Naive B cell (primary cell): ENCODE measurements around the gene PPP2R5C. TPM values are rescaled to one million over a fixed set of nuclear protein-coding genes. Genes with fewer than 3 reads are reported as not detected.
A peak's percentile ranks its signal among the peaks of the same experiment; 100 is the strongest.

Experiments used
- ATAC-seq, 2 donors: fragments of 150-1000 bp; cut with Tn5 transposase; 2 replicates each; pipeline ENCODE4 v1.10.0; 2021; ENCODE audit warnings: low read depth in 2 of 2, mild to moderate bottlenecking in 2 of 2, moderate library complexity in 2 of 2
- DNase-seq: peaks from one replicate; pipeline ENCODE4 v3.0.0; 2022
- H3K27ac Mint-ChIP-seq, 6 donors: one replicate each; pipeline ENCODE4 v1.8.0; 2020 to 2022; ENCODE audit warnings: mild to moderate bottlenecking in 6 of 6, mixed read lengths in 6 of 6, moderate library complexity in 5 of 6, inconsistent platforms in 2 of 6
- H3K27me3 Mint-ChIP-seq, 3 donors: one replicate each; pipeline ENCODE4 v1.8.0; 2021 to 2022; ENCODE audit warnings: mixed read lengths in 3 of 3, mild to moderate bottlenecking in 1 of 3
- H3K36me3 Mint-ChIP-seq, 2 donors: one replicate each; pipeline ENCODE4 v1.8.0; 2020 to 2022; ENCODE audit warnings: mixed read lengths in 2 of 2, inconsistent platforms in 1 of 2, mild to moderate bottlenecking in 1 of 2
- H3K4me1 Mint-ChIP-seq, 3 donors: one replicate each; pipeline ENCODE4 v1.8.0; 2020 to 2022; ENCODE audit warnings: mixed read lengths in 3 of 3, inconsistent platforms in 1 of 3, mild to moderate bottlenecking in 1 of 3, moderate library complexity in 1 of 3
- H3K4me3 Mint-ChIP-seq, 8 donors: one replicate each; pipeline ENCODE4 v1.8.0; 2020 to 2022; ENCODE audit warnings: mild to moderate bottlenecking in 8 of 8, mixed read lengths in 8 of 8, moderate library complexity in 8 of 8, inconsistent platforms in 2 of 8
- H3K9me3 Mint-ChIP-seq, 7 donors: one replicate each; pipeline ENCODE4 v1.8.0; 2020 to 2022; ENCODE audit warnings: mixed read lengths in 7 of 7, mild to moderate bottlenecking in 5 of 7, inconsistent platforms in 2 of 7, moderate library complexity in 1 of 7
- polyA plus RNA-seq, 6 donors: library from polyadenylated mRNA; unstranded; fragments of 300-500 nt; fragmentation: Illumina TruSeq; gene quantifications; one replicate each; pipeline ENCODE4 v1.2.3, GENCODE V29; 2021; ENCODE audit warnings: low read depth in 6 of 6

Gene PPP2R5C
- polyA plus RNA-seq, 6 donors from 2014 or later: 64.5 to 117 (median 92.9) TPM

GRCh38 chr14:101762530-101763101, 1.1 kb downstream of the PPP2R5C start:
- peaks cover 10 to 29% (median 21%) of the 10 kb centered on the region in 3 donors for H3K4me1 Mint-ChIP-seq
- peaks cover 0 to 8% of the 10 kb centered on the region in 2 donors for H3K36me3 Mint-ChIP-seq
- no peak for ATAC-seq

GRCh38 chr14:101763941-101764709, 2.6 kb downstream of the PPP2R5C start:
- Mint-ChIP-seq H3K27me3 (no peaks in the 10 kb centered on the region), H3K27ac (peak overlapping the region in 5 of 6 donors; percentile 47 to 83 (median 62)), H3K4me1 (peaks cover 10 to 29% (median 21%) of the 10 kb centered on the region in 3 donors), H3K4me3 (peak overlapping the region in 7 of 8 donors; percentile 10 to 78 (median 32)), H3K9me3 (no peaks in the 10 kb centered on the region), H3K36me3 (peaks cover 0 to 8% of the 10 kb centered on the region in 2 donors)
- DNase-seq (no peak), ATAC-seq (no peak)

More at GRCh38 chr14:101762530-101763101, 1.1 kb downstream of the PPP2R5C start:
- Mint-ChIP-seq H3K9me3 (no peaks in the 10 kb centered on the region), H3K27me3 (no peaks in the 10 kb centered on the region), H3K4me3 (peak overlapping the region; percentile 88 to 99 (median 96)), H3K27ac (peak overlapping the region; percentile 87 to 99 (median 94))
- no peak for DNase-seq

DNA sequence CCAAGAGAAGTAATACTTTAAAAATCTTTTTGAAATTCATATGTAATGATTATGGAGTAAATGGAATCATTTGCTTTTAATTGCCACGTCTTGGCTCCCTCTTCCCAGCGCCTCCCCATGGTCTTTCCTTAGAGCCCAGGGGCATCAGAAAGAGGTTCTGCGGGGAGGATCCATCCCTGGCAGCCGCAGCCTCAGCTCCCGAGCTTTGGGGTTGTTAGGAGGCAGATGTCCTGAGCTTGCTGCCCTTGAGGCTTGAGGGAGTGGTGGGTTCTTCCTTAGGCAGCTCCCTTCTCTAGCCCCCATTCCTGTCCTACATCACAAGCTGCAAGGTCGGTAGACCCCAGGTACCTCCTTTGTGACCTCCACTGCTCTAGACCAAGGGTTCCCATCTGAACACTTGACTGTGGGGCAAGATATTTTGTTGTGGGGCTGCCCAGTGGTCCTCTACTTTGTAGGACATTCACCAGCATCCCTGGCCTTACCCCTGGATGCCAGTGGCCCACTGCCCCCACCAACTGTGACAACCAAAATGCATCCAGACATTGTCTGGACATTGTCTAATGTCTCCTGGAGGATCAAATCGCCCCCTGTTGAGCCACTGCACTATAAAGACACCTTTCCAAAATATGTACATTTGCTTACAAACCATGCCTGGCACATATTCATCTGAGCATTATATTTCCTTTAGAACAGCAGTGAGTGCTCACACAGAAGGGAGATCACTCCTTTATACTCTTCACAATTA, 6.3 kb downstream of the PPP2R5C start:
- no peak overlapping the region for H3K4me3 Mint-ChIP-seq
- no peak for ATAC-seq
- peaks cover 0 to 8% of the 10 kb centered on the region in 2 donors for H3K36me3 Mint-ChIP-seq
- peak overlapping the region in 1 of 6 donors; percentile 55 for H3K27ac Mint-ChIP-seq
- DNase-seq: no peak
- H3K4me1 Mint-ChIP-seq: peaks cover 12 to 24% (median 16%) of the 10 kb centered on the region in 3 donors
- H3K27me3 Mint-ChIP-seq: no peaks in the 10 kb centered on the region
- peaks cover 0 to 4% (median 0%) of the 10 kb centered on the region in 7 donors for H3K9me3 Mint-ChIP-seq

- Mint-ChIP-seq H3K4me1 (peaks cover 29 to 32% (median 32%) of the 10 kb centered on the region in 3 donors), H3K4me3 (no peak overlapping the region), H3K9me3 (peaks cover 0 to 4% (median 0%) of the 10 kb centered on the region in 7 donors), H3K36me3 (peaks cover 0 to 8% of the 10 kb centered on the region in 2 donors), H3K27ac (peak overlapping the region in 1 of 6 donors; percentile 64), H3K27me3 (no peaks in the 10 kb centered on the region)
- ATAC-seq (no peak), DNase-seq (no peak)
These were observed 8.7 kb downstream of the PPP2R5C start for GRCh38 chr14:101770183-101770582.

DNA sequence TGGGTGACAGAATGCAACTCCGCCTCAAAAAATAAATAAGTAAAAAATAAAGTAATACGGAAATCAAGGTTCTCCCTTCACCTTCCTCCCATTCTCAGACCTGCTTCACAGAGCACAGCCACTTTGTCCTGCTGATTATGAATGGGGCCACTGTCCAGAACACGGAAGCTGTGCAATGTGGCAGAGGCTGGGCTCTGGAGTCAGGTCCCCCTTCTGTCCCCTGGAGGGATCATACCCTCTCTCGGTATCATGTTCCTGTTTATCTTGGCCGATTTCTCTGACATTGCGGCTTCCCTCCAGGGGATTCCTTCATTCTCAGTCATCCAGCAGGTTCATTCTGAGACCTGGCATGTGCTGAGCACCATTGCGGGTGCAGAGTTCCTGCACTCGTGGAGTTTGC, 11.3 kb downstream of the PPP2R5C start:
- Mint-ChIP-seq H3K27ac (peak overlapping the region in 2 of 6 donors; percentile 81 to 84), H3K9me3 (peaks cover 0 to 4% (median 0%) of the 10 kb centered on the region in 7 donors), H3K4me3 (peak overlapping the region in 1 of 8 donors; percentile 32), H3K36me3 (no peaks in the 10 kb centered on the region), H3K4me1 (peaks cover 49 to 58% (median 53%) of the 10 kb centered on the region in 3 donors), H3K27me3 (no peaks in the 10 kb centered on the region)
- no peak for ATAC-seq
- DNase-seq: no peak

GRCh38 chr14:101773378-101773777, 11.9 kb downstream of the PPP2R5C start:
- H3K9me3 Mint-ChIP-seq: peaks cover 0 to 4% (median 0%) of the 10 kb centered on the region in 7 donors
- peak overlapping the region in 4 of 6 donors; percentile 72 to 93 (median 80) for H3K27ac Mint-ChIP-seq
- H3K4me3 Mint-ChIP-seq: peak overlapping the region in 6 of 8 donors; percentile 17 to 72 (median 41)
- H3K36me3 Mint-ChIP-seq: no peaks in the 10 kb centered on the region
- ATAC-seq (no peak), DNase-seq (no peak)
- peaks cover 49 to 59% (median 54%) of the 10 kb centered on the region in 3 donors for H3K4me1 Mint-ChIP-seq
- no peaks in the 10 kb centered on the region for H3K27me3 Mint-ChIP-seq

DNA sequence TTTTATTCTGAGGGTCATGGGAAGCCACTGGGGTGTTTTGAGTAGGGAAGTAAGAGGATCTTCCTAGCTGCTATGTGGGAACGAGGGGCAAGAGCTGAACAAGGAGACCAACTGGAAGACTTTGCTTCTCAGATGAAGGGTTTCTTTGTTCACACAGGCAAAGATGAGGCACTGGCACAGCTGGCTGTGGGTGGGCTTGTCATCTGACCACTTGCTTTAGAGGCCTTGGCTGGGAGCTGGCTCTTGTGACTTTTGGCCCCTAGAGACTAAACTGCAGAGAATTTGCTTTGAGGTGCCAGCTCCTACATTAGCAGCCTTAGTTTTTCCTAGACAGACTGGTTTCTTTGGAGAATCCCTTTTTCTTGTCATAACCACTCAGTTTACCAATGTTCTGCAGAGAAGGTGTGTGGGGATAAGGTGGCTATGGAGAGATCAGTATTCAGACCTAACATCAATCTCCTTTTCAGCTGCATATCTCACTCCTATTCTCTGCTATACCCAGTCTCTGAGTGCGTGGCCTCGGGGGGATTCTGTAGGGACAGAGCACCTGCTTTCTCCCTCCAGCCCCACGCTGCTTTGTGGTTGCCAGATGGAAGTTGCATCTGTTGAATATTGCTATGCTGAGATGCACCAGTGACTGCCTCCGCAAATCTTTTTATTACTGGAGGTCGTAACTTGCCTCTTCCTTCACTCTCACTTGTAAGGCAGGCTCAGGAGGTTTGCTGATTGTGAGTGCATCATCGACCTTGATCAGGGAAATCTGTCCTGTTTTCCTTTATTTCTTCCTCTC, 12.7 kb downstream of the PPP2R5C start:
- Mint-ChIP-seq H3K9me3 (peaks cover 0 to 4% (median 0%) of the 10 kb centered on the region in 7 donors), H3K27me3 (no peaks in the 10 kb centered on the region), H3K27ac (peak overlapping the region; percentile 55 to 89 (median 82)), H3K4me1 (peaks cover 54 to 64% (median 61%) of the 10 kb centered on the region in 3 donors), H3K4me3 (peak overlapping the region; percentile 5 to 89 (median 64)), H3K36me3 (no peaks in the 10 kb centered on the region)
- peak; percentile 84 to 88 for ATAC-seq
- peak; percentile 67 for DNase-seq

GRCh38 chr14:101774814-101775213, 13.3 kb downstream of the PPP2R5C start:
- DNase-seq: no peak
- peak overlapping the region in 7 of 8 donors; percentile 22 to 89 (median 65) for H3K4me3 Mint-ChIP-seq
- peaks cover 60 to 68% (median 66%) of the 10 kb centered on the region in 3 donors for H3K4me1 Mint-ChIP-seq
- ATAC-seq: peak; percentile 9 to 14
- H3K36me3 Mint-ChIP-seq: no peaks in the 10 kb centered on the region
- H3K27me3 Mint-ChIP-seq: no peaks in the 10 kb centered on the region
- peaks cover 0 to 4% (median 0%) of the 10 kb centered on the region in 7 donors for H3K9me3 Mint-ChIP-seq
- peak overlapping the region; percentile 78 to 89 (median 85) for H3K27ac Mint-ChIP-seq

DNA sequence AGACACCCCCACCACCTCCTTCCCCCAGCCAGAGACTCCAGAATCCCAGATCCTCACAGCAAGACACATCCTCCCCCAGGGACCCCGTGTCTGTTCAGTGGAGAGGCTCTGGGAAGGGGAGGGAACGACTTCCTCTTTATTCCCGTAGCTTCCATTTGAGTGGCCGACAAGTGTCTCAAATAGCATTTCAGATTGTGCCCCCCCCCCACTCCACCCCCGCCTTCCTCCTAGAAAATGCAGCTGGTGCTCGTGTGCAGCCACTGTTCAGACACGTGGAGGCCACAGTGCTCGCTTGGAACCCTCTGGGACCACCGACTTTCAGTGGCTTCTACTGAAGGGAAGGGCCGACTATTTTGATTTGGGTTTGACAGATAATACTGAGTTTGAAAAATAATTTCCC, 14.3 kb downstream of the PPP2R5C start:
- Mint-ChIP-seq H3K9me3 (peaks cover 0 to 4% (median 0%) of the 10 kb centered on the region in 7 donors), H3K36me3 (no peaks in the 10 kb centered on the region), H3K27me3 (no peaks in the 10 kb centered on the region), H3K4me1 (peaks cover 69 to 74% (median 73%) of the 10 kb centered on the region in 3 donors), H3K27ac (peak overlapping the region; percentile 80 to 95 (median 87)), H3K4me3 (peak overlapping the region; percentile 60 to 89 (median 73))
- peak; percentile 23 to 30 for ATAC-seq
- DNase-seq: peak; percentile 20

DNA sequence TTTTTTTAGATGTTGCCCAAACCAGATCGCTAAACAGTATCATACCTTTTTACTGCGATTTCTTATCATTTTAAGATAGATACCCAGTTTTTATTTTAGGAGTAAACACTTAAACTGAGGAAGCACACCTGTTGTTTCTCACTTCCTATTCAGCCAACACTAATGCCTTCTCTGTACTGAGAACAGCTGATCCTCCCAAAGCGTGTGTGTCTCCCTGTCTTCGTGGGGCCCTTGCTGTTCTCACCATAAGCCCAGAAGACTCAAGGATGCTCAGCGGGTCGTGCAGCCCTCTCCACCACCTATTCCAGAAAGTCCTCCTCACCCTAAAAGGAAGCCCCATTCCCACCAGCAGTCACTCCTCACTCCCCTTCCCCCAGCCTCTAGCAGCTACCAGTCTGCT, 14.8 kb downstream of the PPP2R5C start:
- ATAC-seq: peak; percentile 41 to 53
- H3K4me3 Mint-ChIP-seq: peak overlapping the region; percentile 60 to 89 (median 73)
- peak overlapping the region; percentile 80 to 95 (median 87) for H3K27ac Mint-ChIP-seq
- peaks cover 66 to 71% (median 70%) of the 10 kb centered on the region in 3 donors for H3K4me1 Mint-ChIP-seq
- H3K9me3 Mint-ChIP-seq: no peaks in the 10 kb centered on the region
- H3K27me3 Mint-ChIP-seq: no peaks in the 10 kb centered on the region
- peak; percentile 35 for DNase-seq
- H3K36me3 Mint-ChIP-seq: no peaks in the 10 kb centered on the region

- H3K4me3 Mint-ChIP-seq: peak overlapping the region in 7 of 8 donors; percentile 62 to 82 (median 74)
- H3K27ac Mint-ChIP-seq: peak overlapping the region in 3 of 6 donors; percentile 24 to 80 (median 80)
These were observed 18.9 kb downstream of the PPP2R5C start for GRCh38 chr14:101780390-101780789.

DNA sequence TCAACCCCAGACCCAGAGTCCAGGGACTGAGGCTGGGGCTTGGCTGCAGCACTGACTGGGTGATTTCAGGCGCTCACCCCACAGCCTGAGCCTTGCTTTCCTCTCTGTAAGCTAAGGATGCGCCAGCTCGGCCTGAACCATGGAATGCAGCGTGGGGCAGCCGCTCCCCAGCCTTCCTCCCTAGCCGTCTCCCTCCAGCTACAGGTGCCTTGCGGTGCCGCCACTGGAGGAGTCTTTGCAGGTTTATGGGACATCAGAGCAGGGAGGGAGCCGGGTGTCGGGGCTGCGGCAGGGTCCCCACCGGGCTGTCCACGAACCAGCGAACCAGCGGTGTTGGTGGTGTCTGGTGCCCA, 19.4 kb downstream of the PPP2R5C start:
- peaks cover 38 to 51% (median 39%) of the 10 kb centered on the region in 3 donors for H3K4me1 Mint-ChIP-seq
- no peaks in the 10 kb centered on the region for H3K27me3 Mint-ChIP-seq
- no peaks in the 10 kb centered on the region for H3K9me3 Mint-ChIP-seq
- ATAC-seq (peak; percentile 19 to 26), DNase-seq (no peak)
- no peaks in the 10 kb centered on the region for H3K36me3 Mint-ChIP-seq
- H3K4me3 Mint-ChIP-seq: peak overlapping the region; percentile 62 to 82 (median 76)
- peak overlapping the region in 2 of 6 donors; percentile 80 for H3K27ac Mint-ChIP-seq

More at GRCh38 chr14:101780390-101780789, 18.9 kb downstream of the PPP2R5C start:
- H3K9me3 Mint-ChIP-seq: no peaks in the 10 kb centered on the region
- peaks cover 43 to 54% (median 43%) of the 10 kb centered on the region in 3 donors for H3K4me1 Mint-ChIP-seq
- no peaks in the 10 kb centered on the region for H3K27me3 Mint-ChIP-seq
- H3K36me3 Mint-ChIP-seq: no peaks in the 10 kb centered on the region
- no peak for DNase-seq
- ATAC-seq: no peak
